ENCODE results near the gene RHOF. TPM values are rescaled to one million over a fixed set of nuclear protein-coding genes. Genes with fewer than 3 reads are reported as not detected.

RHOF gene
- total RNA-seq, 1 experiment from 2014 or later: 36.7 TPM

DNA sequence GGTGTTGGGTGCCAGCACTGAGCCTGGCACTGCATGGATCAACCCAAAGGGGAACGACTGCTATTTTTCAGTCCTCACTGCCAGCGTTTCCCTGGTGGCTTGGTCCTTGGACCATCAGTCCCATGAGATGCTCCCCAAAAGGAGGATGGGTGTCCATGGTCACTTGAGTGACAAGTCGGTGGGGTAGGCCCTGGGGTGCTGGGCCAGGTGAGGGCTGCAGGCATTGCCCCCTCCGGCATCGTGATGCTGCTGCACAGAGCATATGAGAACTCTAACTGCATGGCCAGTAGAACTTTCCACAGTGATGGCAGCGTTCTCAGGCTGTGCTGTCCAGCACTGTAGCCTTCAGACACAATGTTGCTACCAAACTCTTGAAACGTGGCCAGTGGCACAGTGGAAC, 26.6 kb upstream of the RHOF start:
- Mint-ChIP-seq H3K27me3 (ENCODE audit: insufficient read depth, unreplicated experiment) (no peaks in the 10 kb centered on the region), H3K4me3 (ENCODE audit: unreplicated experiment) (no peak overlapping the region), H3K9me3 (ENCODE audit: unreplicated experiment) (no peaks in the 10 kb centered on the region), H3K27ac (ENCODE audit: unreplicated experiment) (no peak overlapping the region), H3K4me1 (ENCODE audit: low read depth, unreplicated experiment) (no peaks in the 10 kb centered on the region), H3K36me3 (ENCODE audit: insufficient read depth, unreplicated experiment) (peaks cover 52% of the 10 kb centered on the region)
- H3K36me3 ChIP-seq (ENCODE audit: control insufficient read depth, insufficient read depth, low read length): no peaks in the 10 kb centered on the region; the same call in 1 of the 2 replicates
- no TSS peak for BruUV-seq (replicated peaks)
- intact Hi-C loops (cut with micrococcal nuclease; ENCODE audit: unreplicated experiment): no loop called here
- ChIA-PET POLR2A (no interaction called here), CTCF (no interaction called here)
- H3K27me3 ChIP-seq (replicated peaks; ENCODE audit: control insufficient read depth, insufficient read depth, low read length): no peaks in the 10 kb centered on the region
- no peak for DNase-seq
- TF ChIP-seq, protein P1, sequence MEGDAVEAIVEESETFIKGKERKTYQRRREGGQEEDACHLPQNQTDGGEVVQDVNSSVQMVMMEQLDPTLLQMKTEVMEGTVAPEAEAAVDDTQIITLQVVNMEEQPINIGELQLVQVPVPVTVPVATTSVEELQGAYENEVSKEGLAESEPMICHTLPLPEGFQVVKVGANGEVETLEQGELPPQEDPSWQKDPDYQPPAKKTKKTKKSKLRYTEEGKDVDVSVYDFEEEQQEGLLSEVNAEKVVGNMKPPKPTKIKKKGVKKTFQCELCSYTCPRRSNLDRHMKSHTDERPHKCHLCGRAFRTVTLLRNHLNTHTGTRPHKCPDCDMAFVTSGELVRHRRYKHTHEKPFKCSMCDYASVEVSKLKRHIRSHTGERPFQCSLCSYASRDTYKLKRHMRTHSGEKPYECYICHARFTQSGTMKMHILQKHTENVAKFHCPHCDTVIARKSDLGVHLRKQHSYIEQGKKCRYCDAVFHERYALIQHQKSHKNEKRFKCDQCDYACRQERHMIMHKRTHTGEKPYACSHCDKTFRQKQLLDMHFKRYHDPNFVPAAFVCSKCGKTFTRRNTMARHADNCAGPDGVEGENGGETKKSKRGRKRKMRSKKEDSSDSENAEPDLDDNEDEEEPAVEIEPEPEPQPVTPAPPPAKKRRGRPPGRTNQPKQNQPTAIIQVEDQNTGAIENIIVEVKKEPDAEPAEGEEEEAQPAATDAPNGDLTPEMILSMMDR (IDR thresholded peaks at IDR 0.05; ENCODE audit: insufficient read depth in 1 of 2, low read depth in 1 of 2, low read length in 1 of 2, severe bottlenecking in 1 of 2, unreplicated experiment in 1 of 2): no peak
- H3K9me3 ChIP-seq: no peaks in the 10 kb centered on the region
- H3K4me1 ChIP-seq: no peaks in the 10 kb centered on the region
- H3K4me3 ChIP-seq (ENCODE audit: low read depth, low read length): no peak overlapping the region

DNA sequence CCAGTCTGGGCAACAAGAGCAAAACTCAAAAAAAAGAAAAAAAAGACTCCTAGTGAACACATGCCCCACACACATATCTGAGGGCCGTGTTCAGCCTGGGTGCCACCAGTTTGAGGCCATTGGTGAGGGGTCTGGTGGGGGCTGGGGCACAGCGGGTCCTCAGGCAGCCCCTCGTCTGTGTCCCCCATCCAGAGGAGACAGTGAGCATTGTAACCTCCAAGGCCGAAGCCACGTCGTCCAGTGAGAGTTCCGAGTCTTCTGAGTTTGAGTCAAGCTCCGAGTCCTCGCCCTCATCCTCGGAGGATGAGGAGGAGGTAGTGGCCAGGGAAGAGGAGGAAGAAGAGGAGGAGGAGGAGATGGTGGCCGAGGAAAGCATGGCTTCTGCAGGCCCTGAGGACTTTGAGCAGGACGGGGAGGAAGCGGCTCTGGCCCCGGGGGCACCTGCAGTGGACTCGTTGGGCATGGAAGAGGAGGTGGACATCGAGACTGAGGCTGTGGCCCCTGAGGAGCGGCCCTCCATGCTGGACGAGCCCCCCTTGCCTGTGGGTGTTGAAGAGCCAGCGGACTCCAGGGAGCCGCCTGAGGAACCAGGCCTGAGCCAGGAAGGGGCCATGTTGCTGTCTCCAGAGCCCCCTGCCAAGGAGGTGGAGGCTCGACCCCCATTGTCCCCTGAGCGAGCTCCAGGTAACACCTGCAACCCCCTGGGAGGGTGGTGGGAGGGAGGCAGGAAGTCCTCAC, 25.9 kb upstream of the RHOF start:
- no peak for DNase-seq
- H3K9me3 ChIP-seq: no peaks in the 10 kb centered on the region
- TF ChIP-seq, protein P1 (IDR thresholded peaks at IDR 0.05; ENCODE audit: insufficient read depth in 1 of 2, low read depth in 1 of 2, low read length in 1 of 2, severe bottlenecking in 1 of 2, unreplicated experiment in 1 of 2): no peak
- no peaks in the 10 kb centered on the region for H3K9me3 Mint-ChIP-seq (ENCODE audit: unreplicated experiment)
- H3K4me3 Mint-ChIP-seq (ENCODE audit: unreplicated experiment): no peak overlapping the region
- CTCF ChIA-PET: no interaction called here
- no peaks in the 10 kb centered on the region for H3K27me3 Mint-ChIP-seq (ENCODE audit: insufficient read depth, unreplicated experiment)
- intact Hi-C loops (cut with micrococcal nuclease; ENCODE audit: unreplicated experiment): no loop called here
- H3K27ac Mint-ChIP-seq (ENCODE audit: unreplicated experiment): no peak overlapping the region
- no peaks in the 10 kb centered on the region for H3K4me1 Mint-ChIP-seq (ENCODE audit: low read depth, unreplicated experiment)
- H3K36me3 ChIP-seq (ENCODE audit: control insufficient read depth, insufficient read depth, low read length): no peaks in the 10 kb centered on the region; the same call in 1 of the 2 replicates
- no peak overlapping the region for H3K4me3 ChIP-seq (ENCODE audit: low read depth, low read length)
- no peaks in the 10 kb centered on the region for H3K4me1 ChIP-seq
- POLR2A ChIA-PET: no interaction called here
- peaks cover 52% of the 10 kb centered on the region for H3K36me3 Mint-ChIP-seq (ENCODE audit: insufficient read depth, unreplicated experiment)
- BruUV-seq (replicated peaks): no TSS peak
- H3K27me3 ChIP-seq (replicated peaks; ENCODE audit: control insufficient read depth, insufficient read depth, low read length): no peaks in the 10 kb centered on the region

- TF ChIP-seq, protein P1 (IDR thresholded peaks at IDR 0.05; ENCODE audit: insufficient read depth in 1 of 2, low read depth in 1 of 2, low read length in 1 of 2, severe bottlenecking in 1 of 2, unreplicated experiment in 1 of 2): no peak
- no peaks in the 10 kb centered on the region for H3K27me3 ChIP-seq (replicated peaks; ENCODE audit: control insufficient read depth, insufficient read depth, low read length)
- H3K36me3 ChIP-seq (ENCODE audit: control insufficient read depth, insufficient read depth, low read length): no peaks in the 10 kb centered on the region; the same call in none of the 2 replicates
- intact Hi-C loops (cut with micrococcal nuclease; ENCODE audit: unreplicated experiment): no loop called here
- Mint-ChIP-seq H3K27me3 (ENCODE audit: insufficient read depth, unreplicated experiment) (no peaks in the 10 kb centered on the region), H3K9me3 (ENCODE audit: unreplicated experiment) (no peaks in the 10 kb centered on the region), H3K27ac (ENCODE audit: unreplicated experiment) (no peak overlapping the region), H3K36me3 (ENCODE audit: insufficient read depth, unreplicated experiment) (peaks cover 51% of the 10 kb centered on the region), H3K4me1 (ENCODE audit: low read depth, unreplicated experiment) (peaks cover 5% of the 10 kb centered on the region), H3K4me3 (ENCODE audit: unreplicated experiment) (no peak overlapping the region)
- no peaks in the 10 kb centered on the region for H3K9me3 ChIP-seq
- ChIA-PET CTCF (interaction anchor here (0.6 kb wide), 1 partner anchor 26 kb away, joined by 3 read pairs; no protein-coding TSS in a partner anchor), POLR2A (no interaction called here)
- H3K4me3 ChIP-seq (ENCODE audit: low read depth, low read length): no peak overlapping the region
- no peak for DNase-seq
- BruUV-seq (replicated peaks): no TSS peak
- H3K4me1 ChIP-seq: no peaks in the 10 kb centered on the region
Observed at GRCh38 chr12:121817648-121818043, 24.2 kb upstream of the RHOF start.

Data from Caco-2 (cell line).